Sigmoid colon (tissue), 3 donors: ENCODE data around the gene ENHO.

Source experiments
- POLR2A ChIP-seq, 2 donors: fragments of 450-650 bp; IDR thresholded peaks; one replicate each; pipeline ENCODE4 v1.6.1; 2016; ENCODE audit warnings: antibody characterized with exemption in 2 of 2, mild to moderate bottlenecking in 2 of 2, moderate library complexity in 2 of 2
- TF ChIP-seq, protein P1 (sequence below), 4 experiments: fragments of 450-650 bp in 3 of 4; fragments of 200-600 bp in 1 of 4; IDR thresholded peaks; one replicate each; pipeline ENCODE4 v1.5.1; 2016 to 2019; ENCODE audit warnings: antibody characterized with exemption in 4 of 4, mild to moderate bottlenecking in 3 of 4, moderate library complexity in 2 of 4

DNA sequence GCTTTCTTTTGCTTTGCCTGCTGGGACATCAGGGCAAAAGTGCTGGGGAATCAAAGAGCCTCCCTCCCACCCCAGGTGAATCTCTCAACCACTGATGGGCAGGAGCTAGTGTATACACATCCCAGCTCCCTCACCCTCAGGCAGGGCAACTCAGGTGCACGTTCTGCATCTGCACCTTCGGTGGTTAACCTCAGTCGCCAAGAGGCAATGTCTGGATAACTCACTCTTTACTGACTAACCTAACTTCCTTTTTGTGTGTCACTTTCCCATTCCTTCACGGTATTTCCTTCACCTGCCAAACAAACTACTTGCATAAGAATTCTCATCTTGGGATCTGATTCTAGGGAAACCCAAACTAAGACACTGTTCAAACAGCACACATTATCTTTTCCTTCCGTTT is 40.5 kb upstream of the ENHO start:
- TF ChIP-seq, protein P1, sequence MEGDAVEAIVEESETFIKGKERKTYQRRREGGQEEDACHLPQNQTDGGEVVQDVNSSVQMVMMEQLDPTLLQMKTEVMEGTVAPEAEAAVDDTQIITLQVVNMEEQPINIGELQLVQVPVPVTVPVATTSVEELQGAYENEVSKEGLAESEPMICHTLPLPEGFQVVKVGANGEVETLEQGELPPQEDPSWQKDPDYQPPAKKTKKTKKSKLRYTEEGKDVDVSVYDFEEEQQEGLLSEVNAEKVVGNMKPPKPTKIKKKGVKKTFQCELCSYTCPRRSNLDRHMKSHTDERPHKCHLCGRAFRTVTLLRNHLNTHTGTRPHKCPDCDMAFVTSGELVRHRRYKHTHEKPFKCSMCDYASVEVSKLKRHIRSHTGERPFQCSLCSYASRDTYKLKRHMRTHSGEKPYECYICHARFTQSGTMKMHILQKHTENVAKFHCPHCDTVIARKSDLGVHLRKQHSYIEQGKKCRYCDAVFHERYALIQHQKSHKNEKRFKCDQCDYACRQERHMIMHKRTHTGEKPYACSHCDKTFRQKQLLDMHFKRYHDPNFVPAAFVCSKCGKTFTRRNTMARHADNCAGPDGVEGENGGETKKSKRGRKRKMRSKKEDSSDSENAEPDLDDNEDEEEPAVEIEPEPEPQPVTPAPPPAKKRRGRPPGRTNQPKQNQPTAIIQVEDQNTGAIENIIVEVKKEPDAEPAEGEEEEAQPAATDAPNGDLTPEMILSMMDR (IDR thresholded peaks at IDR 0.05) = no peak
- no peak for TF ChIP-seq POLR2A (IDR thresholded peaks at IDR 0.05)
